K562 (cell line): Measurements from ENCODE around the gene RPL7A. TPM values are rescaled to one million over a fixed set of nuclear protein-coding genes. Genes with fewer than 3 reads are reported as not detected.

Source experiments
- ATAC-seq: fragments of 200-7000 bp; cut with Tn5 transposase; 3 replicates; pipeline ENCODE4 v1.9.1; 2020; ENCODE audit warnings: moderate library complexity
- BruUV-seq: library from RNA; stranded (reverse); fragments of 400-500 nt; replicated peaks from 2 replicates; lab custom pipeline; 2021; lab: Mats Ljungman, UMichigan
- CTCF ChIA-PET: fragments of 300-600 bp; formaldehyde crosslinking; extraction: SDS; loops from one replicate; lab custom pipeline; 2021; ENCODE audit warnings: low intra/inter-chr PET ratio; lab: Yijun Ruan, JAX
- POLR2A ChIA-PET: fragments of 300-600, 350-650 bp; sonication (Branson Sonifier 250); formaldehyde crosslinking; extraction: SDS; loops from one replicate; lab custom pipeline; 2021; ENCODE audit warnings: antibody characterized with exemption, inconsistent platforms; lab: Yijun Ruan, JAX
- DNase-seq, 4 experiments: peaks; one replicate each; pipeline versions ENCODE4 v3.0.0 to v3.0.0-alpha.2; 2011 to 2018; ENCODE audit warnings: low spot score in 3 of 4, mixed read lengths in 3 of 4; ENCODE audit errors: extremely low read depth in 1 of 4
- FAIRE-seq: peaks from 2 replicates; lab custom pipeline; 2011; peaks lifted over from hg19 to GRCh38; lab: Jason Lieb, UNC
- H2AFZ ChIP-seq: 2 replicates; pipeline ENCODE4 v1.6.0; 2011; ENCODE audit warnings: low read depth, low read length, control low read depth, inconsistent platforms
- H3K27ac ChIP-seq: fragments of 200-600 bp; 3 replicates; pipeline ENCODE4 v1.8.0; 2011; ENCODE audit warnings: low read depth, mild to moderate bottlenecking, control low read depth, inconsistent platforms, low read length, moderate library complexity, mixed read lengths; ENCODE audit errors: extremely low read depth
- H3K27me3 ChIP-seq, 2 experiments: fragments of 300-600 bp in 1 of 2; 2 replicates in 1 of 2; 3 replicates in 1 of 2; pipeline versions ENCODE4 v1.6.0 to v1.8.0; 2011; ENCODE audit warnings: inconsistent platforms in 2 of 2, low read length in 2 of 2, mild to moderate bottlenecking in 1 of 2, mixed read lengths in 1 of 2, moderate library complexity in 1 of 2; ENCODE audit not compliant: control insufficient read depth in 2 of 2, insufficient read depth in 2 of 2
- H3K36me3 ChIP-seq: fragments of 300-600 bp; 3 replicates; pipeline ENCODE4 v1.8.0; 2011; ENCODE audit warnings: mild to moderate bottlenecking, low read length, inconsistent platforms; ENCODE audit not compliant: control insufficient read depth, insufficient read depth
- H3K4me1 ChIP-seq, 2 experiments: fragments of 200-600 bp in 1 of 2; replicated peaks in 1 of 2; 2 replicates in 1 of 2; 3 replicates in 1 of 2; pipeline versions ENCODE4 v1.5.1 to v1.8.0; 2011; ENCODE audit warnings: inconsistent platforms in 2 of 2, low read length in 2 of 2, mild to moderate bottlenecking in 1 of 2, mixed read lengths in 1 of 2, moderate library complexity in 1 of 2; ENCODE audit not compliant: control insufficient read depth in 2 of 2, insufficient read depth in 2 of 2
- H3K4me2 ChIP-seq: 2 replicates; pipeline ENCODE4 v1.6.1; 2011; ENCODE audit warnings: low read length, control low read depth, inconsistent platforms, mixed read lengths; ENCODE audit not compliant: insufficient read depth
- H3K4me3 ChIP-seq: fragments of 200-600 bp; sonication (generic), shearing (Covaris generic); 2 replicates; pipeline ENCODE4 v1.5.1; 2016; ENCODE audit warnings: control low read depth, inconsistent platforms
- H3K79me2 ChIP-seq: fragments of 200-600 bp; 3 replicates; pipeline ENCODE4 v1.8.0; 2011; ENCODE audit warnings: low read length, inconsistent platforms; ENCODE audit not compliant: control insufficient read depth, insufficient read depth
- H3K9ac ChIP-seq, 2 experiments: 2 replicates each; pipeline versions ENCODE4 v1.6.0 to v1.6.1; 2011; ENCODE audit warnings: low read depth in 2 of 2, low read length in 2 of 2, control low read depth in 1 of 2, inconsistent platforms in 1 of 2, mild to moderate bottlenecking in 1 of 2, mixed read lengths in 1 of 2; ENCODE audit not compliant: insufficient read depth in 1 of 2
- H3K9me1 ChIP-seq: one replicate; pipeline ENCODE4 v1.6.0; 2011; ENCODE audit warnings: inconsistent platforms, mild to moderate bottlenecking, low read length, moderate library complexity; ENCODE audit not compliant: control insufficient read depth, insufficient read depth
- H3K9me3 ChIP-seq: replicated peaks from 2 replicates; pipeline ENCODE4 v1.5.1; 2011; ENCODE audit warnings: low read depth, low read length, inconsistent platforms; ENCODE audit not compliant: control insufficient read depth, insufficient read depth
- H4K20me1 ChIP-seq: replicated peaks from 2 replicates; pipeline ENCODE4 v1.6.1; 2011; ENCODE audit warnings: low read length, inconsistent platforms, mixed read lengths; ENCODE audit not compliant: control insufficient read depth, insufficient read depth
- GABPB1 ChIP-seq: sonication (generic); formaldehyde crosslinking; IDR thresholded peaks from 2 replicates; pipeline ENCODE4 v1.8.0; 2022; ENCODE audit warnings: mild to moderate bottlenecking, missing genetic modification reagents
- HNRNPH1 ChIP-seq: fragments of 200-400 bp; formaldehyde crosslinking; optimal IDR thresholded peaks from 2 replicates; pipeline ENCODE3; 2017; ENCODE audit warnings: low read depth, mild to moderate bottlenecking, low read length, moderate library complexity
- HNRNPK ChIP-seq: fragments of 200-400 bp; formaldehyde crosslinking; IDR thresholded peaks from one replicate; pipeline ENCODE4 v1.6.1; 2018; ENCODE audit warnings: mild to moderate bottlenecking, low read depth, low read length; ENCODE audit not compliant: poor library complexity, severe bottlenecking
- ILK ChIP-seq: fragments of 450-650 bp; IDR thresholded peaks from 2 replicates; pipeline ENCODE4 v1.6.1; 2016; ENCODE audit warnings: missing genetic modification characterization, low read depth, mild to moderate bottlenecking, missing compliant biosample characterization, moderate library complexity, borderline replicate concordance
- NCOR1 ChIP-seq: fragments of 450-650 bp; IDR thresholded peaks from 2 replicates; pipeline ENCODE4 v1.6.1; 2016; ENCODE audit warnings: mild to moderate bottlenecking, moderate library complexity
- SAFB ChIP-seq: fragments of 200-400 bp; formaldehyde crosslinking; IDR thresholded peaks from 2 replicates; pipeline ENCODE4 v1.6.1; 2017; ENCODE audit warnings: low read depth, low read length, borderline replicate concordance
- WGBS: fragments of 100-300 bp; shearing (Covaris generic); methylation state at CpG from one replicate; pipeline ENCODE4 v1.1.6; 2016; ENCODE audit warnings: low coverage, mixed read lengths; ENCODE audit not compliant: insufficient coverage; ENCODE audit errors: missing lambda C conversion rate; 5-methylcytosine and 5-hydroxymethylcytosine counted together
- in situ Hi-C: fragments of 300-500 bp; cut with MboI; formaldehyde crosslinking; loops from 4 replicates; pipeline ENCODE4 v1.15.0; 2018; ENCODE audit warnings: inconsistent platforms, mixed read lengths
- intact Hi-C: fragments of 100-400 bp; cut with micrococcal nuclease; formaldehyde crosslinking; loops from 2 replicates; pipeline ENCODE4 v1.14.2; 2022
- polyA plus RNA-seq, 8 experiments: library from polyadenylated mRNA; depleted of rRNA in 4 of 8; stranded (reverse) in 5 of 8; unstranded in 3 of 8; fragments of >200 nt; fragmentation: Nextera tagmentation in 2 of 8; fragmentation: Illumina TruSeq in 1 of 8; extraction: Ambion mirVana in 2 of 8; extraction: Trizol in 1 of 8; gene quantifications; 2 replicates each; pipeline versions ENCODE4 v1.2.1 to v1.2.3, GENCODE V29; 2011 to 2014; ENCODE audit warnings: inconsistent platforms in 1 of 8, missing spikeins in 1 of 8
- total RNA-seq, 7 experiments: library from RNA; depleted of rRNA in 6 of 7; stranded (reverse); fragments of >200 nt in 6 of 7; fragmentation: Illumina TruSeq in 2 of 7; extraction: Trizol in 2 of 7; gene quantifications; 2 replicates each; pipeline versions ENCODE4 v1.2.1 to v1.2.3, GENCODE V29; 2011 to 2021; ENCODE audit warnings: low replicate concordance in 1 of 7
- TF ChIP-seq, protein P1 (sequence below), 2 experiments: fragments of 450-650 bp; IDR thresholded peaks; 2 replicates each; pipeline ENCODE4 v1.6.1; 2016
- TF ChIP-seq, protein P2 (sequence below): fragments of 250-450 bp; sonication (Bioruptor Pico); IDR thresholded peaks from 2 replicates; pipeline ENCODE4 v1.8.0; 2021; ENCODE audit warnings: moderate library complexity, mild to moderate bottlenecking, inconsistent platforms
- TF ChIP-seq, protein P3 (sequence below), 2 experiments: fragments of 200-800 bp in 1 of 2; sonication (Bioruptor generic) in 1 of 2; sonication (generic) in 1 of 2; formaldehyde crosslinking in 1 of 2; IDR thresholded peaks in 1 of 2; conservative IDR thresholded peaks in 1 of 2; 2 replicates each; pipeline versions ENCODE4 v1.5.0 to v1.6.1; 2016 to 2020; ENCODE audit warnings: missing compliant biosample characterization in 1 of 2, missing genetic modification characterization in 1 of 2, missing genetic modification reagents in 1 of 2
- TF ChIP-seq, protein P4 (sequence below): IDR thresholded peaks from 2 replicates; pipeline ENCODE4 v1.6.1; 2012; ENCODE audit warnings: low read depth, low read length, improper control_type of control experiment, borderline replicate concordance

RPL7A gene
- total and polyA plus RNA-seq, 9 of the 15 experiments (the other 6 are each of a cell fraction or from before 2014, with no cell fraction given), result 1,935 to 3,760 (median 2,652) TPM

DNA sequence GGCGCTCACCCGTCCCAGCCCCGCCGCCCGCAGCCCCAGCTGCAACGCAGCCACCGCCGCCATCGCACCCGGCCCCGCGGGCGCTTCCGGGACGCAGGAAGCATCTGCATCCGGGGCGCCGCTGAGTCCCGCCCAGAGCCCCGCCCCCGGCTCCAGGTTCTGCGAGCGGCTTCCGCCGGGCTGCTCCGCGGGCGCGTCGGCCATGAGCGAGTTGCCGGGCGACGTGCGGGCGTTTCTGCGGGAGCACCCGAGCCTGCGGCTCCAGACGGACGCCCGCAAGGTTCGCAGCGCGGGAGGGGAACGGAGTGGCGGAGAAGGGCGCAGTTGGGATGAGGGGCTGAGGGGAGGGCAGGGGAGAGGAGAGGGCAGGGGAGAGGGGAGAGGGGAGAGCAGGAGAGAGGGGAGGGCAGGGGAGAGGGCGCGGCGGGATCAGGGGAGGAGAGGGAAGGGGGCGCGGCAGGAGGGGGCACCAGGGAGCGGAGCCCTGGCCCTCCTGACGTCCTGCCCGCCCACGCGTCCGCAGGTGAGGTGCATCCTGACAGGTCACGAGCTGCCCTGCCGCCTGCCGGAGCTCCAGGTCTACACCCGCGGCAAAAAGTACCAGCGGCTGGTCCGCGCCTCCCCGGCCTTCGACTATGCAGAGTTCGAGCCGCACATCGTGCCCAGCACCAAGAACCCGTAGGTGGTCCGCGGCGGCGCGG, 8.5 kb downstream of the RPL7A start, which contains the start of the genes SURF1 and SURF2:
TSS of gene SURF1 (minus strand) at position 97 of the 701 bp plus-strand sequence. CDS start at position 63, 34 bp downstream.
TSS of gene SURF2 (plus strand) at position 160 of the 701 bp plus-strand sequence. CDS start at position 203, 43 bp downstream.
- Histone ChIP-seq H3K9ac (peak within 1 kb of the TSS; percentile 80 to 96), H3K4me2 (peak within 1 kb of the TSS; percentile 86), H3K27me3 (no peaks in the 10 kb centered on the region), H3K9me1 (no peaks in the 10 kb centered on the region), H2AFZ (peak within 1 kb of the TSS; percentile 85), H3K4me1 (peaks cover 17 to 45% of the 10 kb centered on the region in 2 experiments; a peak in 4 of 5 replicates), H3K36me3 (peaks cover 71% of the 10 kb centered on the region), H3K27ac (peak within 1 kb of the TSS; percentile 48), H3K9me3 (no peaks in the 10 kb centered on the region), H3K79me2 (peaks cover 36% of the 10 kb centered on the region), H3K4me3 (peak within 1 kb of the TSS; percentile 67), H4K20me1 (peaks cover 40% of the 10 kb centered on the region)
- peak; percentile 83 to 91 (median 88) for DNase-seq
- intact Hi-C loops, result no loop called here
- FAIRE-seq, result peak; percentile 23
- ATAC-seq, result peak; percentile 85
- CTCF ChIA-PET, result interaction anchor here (0.7 kb wide), 1 partner anchor 19 kb away, joined by 4 read pairs; the partner anchor contains the start of gene SURF4
- BruUV-seq, result no TSS peak
- POLR2A ChIA-PET, result interaction anchor here (0.5 to 7.4 kb wide), 11 partner anchors 7 to 1990 kb away, joined by 3 to 109 read pairs (median 4); partner anchors contain the start of genes MED22 and RPL7A
- 2% methylated on average over 40 of the region's 78 CpGs for WGBS
- in situ Hi-C loops, result no loop called here
- TF ChIP-seq HNRNPH1 (no peak), ILK (tag) (no peak), GABPB1 (CRISPR knock-in tag) (peak; percentile 87), HNRNPK (peak; percentile 89), SAFB (no peak), NCOR1 (0 out of 2 replicates have a peak, but pooled peaks have one; percentile 24)
- TF ChIP-seq, protein P1, sequence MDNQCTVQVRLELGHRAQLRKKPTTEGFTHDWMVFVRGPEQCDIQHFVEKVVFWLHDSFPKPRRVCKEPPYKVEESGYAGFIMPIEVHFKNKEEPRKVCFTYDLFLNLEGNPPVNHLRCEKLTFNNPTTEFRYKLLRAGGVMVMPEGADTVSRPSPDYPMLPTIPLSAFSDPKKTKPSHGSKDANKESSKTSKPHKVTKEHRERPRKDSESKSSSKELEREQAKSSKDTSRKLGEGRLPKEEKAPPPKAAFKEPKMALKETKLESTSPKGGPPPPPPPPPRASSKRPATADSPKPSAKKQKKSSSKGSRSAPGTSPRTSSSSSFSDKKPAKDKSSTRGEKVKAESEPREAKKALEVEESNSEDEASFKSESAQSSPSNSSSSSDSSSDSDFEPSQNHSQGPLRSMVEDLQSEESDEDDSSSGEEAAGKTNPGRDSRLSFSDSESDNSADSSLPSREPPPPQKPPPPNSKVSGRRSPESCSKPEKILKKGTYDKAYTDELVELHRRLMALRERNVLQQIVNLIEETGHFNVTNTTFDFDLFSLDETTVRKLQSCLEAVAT (IDR thresholded peaks at IDR 0.05), result peak; percentile 27 to 39; a peak in 1 of 4 replicates
- TF ChIP-seq, protein P2, sequence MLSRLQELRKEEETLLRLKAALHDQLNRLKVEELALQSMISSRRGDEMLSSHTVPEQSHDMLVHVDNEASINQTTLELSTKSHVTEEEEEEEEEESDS (CRISPR knock-in tag), result no peak
- TF ChIP-seq, protein P3, sequence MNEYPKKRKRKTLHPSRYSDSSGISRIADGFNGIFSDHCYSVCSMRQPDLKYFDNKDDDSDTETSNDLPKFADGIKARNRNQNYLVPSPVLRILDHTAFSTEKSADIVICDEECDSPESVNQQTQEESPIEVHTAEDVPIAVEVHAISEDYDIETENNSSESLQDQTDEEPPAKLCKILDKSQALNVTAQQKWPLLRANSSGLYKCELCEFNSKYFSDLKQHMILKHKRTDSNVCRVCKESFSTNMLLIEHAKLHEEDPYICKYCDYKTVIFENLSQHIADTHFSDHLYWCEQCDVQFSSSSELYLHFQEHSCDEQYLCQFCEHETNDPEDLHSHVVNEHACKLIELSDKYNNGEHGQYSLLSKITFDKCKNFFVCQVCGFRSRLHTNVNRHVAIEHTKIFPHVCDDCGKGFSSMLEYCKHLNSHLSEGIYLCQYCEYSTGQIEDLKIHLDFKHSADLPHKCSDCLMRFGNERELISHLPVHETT (CRISPR knock-in tag; conservative IDR thresholded peaks at IDR 0.05 in 1 of 2, IDR thresholded peaks at IDR 0.05 in 1 of 2), result 0 out of 4 replicates have a peak, but pooled peaks of 1 of the 2 experiments have one; percentile 15
- TF ChIP-seq, protein P4, sequence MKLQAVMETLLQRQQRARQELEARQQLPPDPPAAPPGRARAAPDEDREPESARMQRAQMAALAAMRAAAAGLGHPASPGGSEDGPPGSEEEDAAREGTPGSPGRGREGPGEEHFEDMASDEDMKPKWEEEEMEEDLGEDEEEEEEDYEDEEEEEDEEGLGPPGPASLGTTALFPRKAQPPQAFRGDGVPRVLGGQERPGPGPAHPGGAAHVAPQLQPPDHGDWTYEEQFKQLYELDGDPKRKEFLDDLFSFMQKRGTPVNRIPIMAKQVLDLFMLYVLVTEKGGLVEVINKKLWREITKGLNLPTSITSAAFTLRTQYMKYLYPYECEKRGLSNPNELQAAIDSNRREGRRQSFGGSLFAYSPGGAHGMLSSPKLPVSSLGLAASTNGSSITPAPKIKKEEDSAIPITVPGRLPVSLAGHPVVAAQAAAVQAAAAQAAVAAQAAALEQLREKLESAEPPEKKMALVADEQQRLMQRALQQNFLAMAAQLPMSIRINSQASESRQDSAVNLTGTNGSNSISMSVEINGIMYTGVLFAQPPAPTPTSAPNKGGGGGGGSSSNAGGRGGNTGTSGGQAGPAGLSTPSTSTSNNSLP, result no peak
